HepG2 (cell line): Measurements from ENCODE around the gene C1orf35. TPM values are rescaled to one million over a fixed set of nuclear protein-coding genes. Genes with fewer than 3 reads are reported as not detected.

Source experiments
- ATAC-seq: fragments of 200-7000 bp; cut with Tn5 transposase; 3 replicates; pipeline ENCODE4 v1.9.1; 2020; ENCODE audit warnings: mild to moderate bottlenecking, moderate library complexity
- BruUV-seq: library from RNA; stranded (reverse); fragments of 400-500 nt; replicated peaks from 2 replicates; lab custom pipeline; 2021; lab: Mats Ljungman, UMichigan
- CTCF ChIA-PET: fragments of 300-600 bp; formaldehyde crosslinking; extraction: SDS; loops from one replicate; lab custom pipeline; 2021; ENCODE audit warnings: low total read pairs, inconsistent platforms, low intra/inter-chr PET ratio; lab: Yijun Ruan, JAX
- POLR2A ChIA-PET: fragments of 350-600 bp; sonication (Branson Sonifier 250); formaldehyde crosslinking; loops from one replicate; lab custom pipeline; 2020; ENCODE audit warnings: antibody characterized with exemption, inconsistent platforms; lab: Yijun Ruan, JAX
- DNase-seq: peaks from one replicate; pipeline ENCODE4 v3.0.0-alpha.2; 2015; ENCODE audit warnings: low spot score
- FAIRE-seq: peaks from 3 replicates; lab custom pipeline; 2011; peaks lifted over from hg19 to GRCh38; lab: Jason Lieb, UNC
- H2AFZ ChIP-seq: one replicate; pipeline ENCODE4 v1.6.1; 2011; ENCODE audit warnings: low read length, inconsistent platforms
- H3K27ac ChIP-seq: fragments of 300-600 bp; 3 replicates; pipeline ENCODE4 v1.8.0; 2011; ENCODE audit warnings: mixed run types, mild to moderate bottlenecking, mixed read lengths, low read length, inconsistent platforms; ENCODE audit not compliant: insufficient read depth; ENCODE audit errors: extremely low read length
- H3K27me3 ChIP-seq, 2 experiments: fragments of 200-600 bp in 1 of 2; 2 replicates in 1 of 2; 3 replicates in 1 of 2; pipeline versions ENCODE4 v1.6.0 to v1.8.0; 2011; ENCODE audit warnings: low read length in 2 of 2, mild to moderate bottlenecking in 2 of 2, moderate library complexity in 2 of 2, inconsistent platforms in 1 of 2; ENCODE audit not compliant: insufficient read depth in 2 of 2, control insufficient read depth in 1 of 2
- H3K36me3 ChIP-seq, 2 experiments: fragments of 200-600 bp in 1 of 2; replicated peaks in 1 of 2; 2 replicates in 1 of 2; 3 replicates in 1 of 2; pipeline versions ENCODE4 v1.5.1 to v1.8.0; 2011; ENCODE audit warnings: low read length in 2 of 2, inconsistent platforms in 1 of 2; ENCODE audit not compliant: insufficient read depth in 2 of 2, control insufficient read depth in 1 of 2
- H3K4me1 ChIP-seq: 2 replicates; pipeline ENCODE4 v1.5.1; 2012; ENCODE audit warnings: low read length, inconsistent platforms; ENCODE audit not compliant: insufficient read depth
- H3K4me2 ChIP-seq: 2 replicates; pipeline ENCODE4 v1.6.0; 2011; ENCODE audit warnings: low read depth, low read length, inconsistent platforms
- H3K4me3 ChIP-seq, 3 experiments: fragments of 200-600 bp in 1 of 3; sonication (generic), shearing (Covaris generic) in 1 of 3; replicated peaks in 1 of 3; 2 replicates each; pipeline ENCODE4 v1.5.1; 2011 to 2016; ENCODE audit warnings: low read length in 3 of 3, inconsistent platforms in 2 of 3, low read depth in 2 of 3, mild to moderate bottlenecking in 2 of 3, control low read depth in 1 of 3, mixed read lengths in 1 of 3; ENCODE audit not compliant: insufficient read depth in 1 of 3
- H3K79me2 ChIP-seq: one replicate; pipeline ENCODE4 v1.6.1; 2011; ENCODE audit warnings: low read length, inconsistent platforms; ENCODE audit not compliant: insufficient read depth
- H3K9ac ChIP-seq: 2 replicates; pipeline ENCODE4 v1.6.0; 2011; ENCODE audit warnings: mild to moderate bottlenecking, low read depth, low read length, inconsistent platforms; ENCODE audit not compliant: insufficient read depth
- H3K9me3 ChIP-seq: 2 replicates; pipeline ENCODE4 v1.5.1; 2012; ENCODE audit warnings: mild to moderate bottlenecking, low read length
- H4K20me1 ChIP-seq: 2 replicates; pipeline ENCODE4 v1.6.0; 2011; ENCODE audit warnings: inconsistent platforms, mild to moderate bottlenecking, low read length, moderate library complexity; ENCODE audit not compliant: insufficient read depth
- EHMT2 ChIP-seq: fragments of 200-600 bp; sonication (generic); IDR thresholded peaks from 2 replicates; pipeline ENCODE4 v1.7.0; 2017; ENCODE audit warnings: antibody characterized with exemption, low read depth, low read length, borderline replicate concordance
- KAT7 ChIP-seq: IDR thresholded peaks from 2 replicates; pipeline ENCODE4 v1.6.1; 2018; ENCODE audit warnings: borderline replicate concordance, missing compliant biosample characterization
- MBNL3 ChIP-seq: fragments of 250-450 bp; sonication (Bioruptor Pico); conservative IDR thresholded peaks from 2 replicates; pipeline ENCODE4 v1.8.0; 2022; ENCODE audit warnings: mild to moderate bottlenecking, inconsistent platforms
- ZNF225 ChIP-seq: sonication (generic); formaldehyde crosslinking; IDR thresholded peaks from 2 replicates; pipeline ENCODE4 v1.4.0; 2020; ENCODE audit warnings: mild to moderate bottlenecking, missing genetic modification reagents
- ZNF280D ChIP-seq: sonication (generic); formaldehyde crosslinking; IDR thresholded peaks from 2 replicates; pipeline ENCODE4 v1.5.1; 2020; ENCODE audit warnings: mild to moderate bottlenecking, missing genetic modification reagents
- ZNF30 ChIP-seq: sonication (generic); formaldehyde crosslinking; IDR thresholded peaks from 2 replicates; pipeline ENCODE4 v1.5.0; 2020; ENCODE audit warnings: mild to moderate bottlenecking, missing genetic modification reagents
- ZNF639 ChIP-seq: conservative IDR thresholded peaks from 2 replicates; pipeline ENCODE4 v1.6.1; 2018; ENCODE audit warnings: missing genetic modification reagents
- ZNF878 ChIP-seq: sonication (generic); formaldehyde crosslinking; IDR thresholded peaks from 2 replicates; pipeline ENCODE4 v1.8.1; 2023; ENCODE audit warnings: mild to moderate bottlenecking, missing genetic modification reagents, moderate library complexity
- WGBS: methylation state at CpG from one replicate; pipeline ENCODE4 v1.1.6; 2017; ENCODE audit warnings: low lambda C conversion rate; 5-methylcytosine and 5-hydroxymethylcytosine counted together
- in situ Hi-C: cut with HindIII; loops from 2 replicates; pipeline ENCODE4 v1.10.0; 2017; ENCODE audit warnings: low pct_unique_long_range_greater_than_20kb; ENCODE audit not compliant: extremely low pct_ligation_motif_present
- intact Hi-C: fragments of 100-400 bp; cut with micrococcal nuclease; formaldehyde crosslinking; loops from one replicate; pipeline ENCODE4 v1.10.0; 2022; ENCODE audit not compliant: unreplicated experiment
- polyA plus RNA-seq, 8 experiments: library from polyadenylated mRNA; depleted of rRNA in 3 of 8; stranded (reverse) in 7 of 8; unstranded in 1 of 8; fragments of >200 nt; fragmentation: Illumina TruSeq in 4 of 8; extraction: Trizol in 4 of 8; gene quantifications; 2 replicates each; pipeline versions ENCODE4 v1.2.1 to v1.2.3, GENCODE V29; 2011 to 2016; ENCODE audit warnings: low read depth in 4 of 8, missing spikeins in 1 of 8, mixed read lengths in 1 of 8; ENCODE audit not compliant: insufficient read depth in 1 of 8
- total RNA-seq, 5 experiments: library from RNA; depleted of rRNA; stranded (reverse); fragments of >200 nt; fragmentation: Illumina TruSeq; extraction: Trizol; gene quantifications; 2 replicates each; pipeline ENCODE4 v1.2.3, GENCODE V29; 2016; ENCODE audit warnings: low read depth in 1 of 5
- TF ChIP-seq, protein P1 (sequence below): sonication (generic); formaldehyde crosslinking; IDR thresholded peaks from 2 replicates; pipeline ENCODE4 v1.4.0; 2020; ENCODE audit warnings: missing genetic modification reagents
- TF ChIP-seq, protein P2 (sequence below): sonication (generic); formaldehyde crosslinking; IDR thresholded peaks from 2 replicates; pipeline ENCODE4 v1.4.0; 2020; ENCODE audit warnings: mild to moderate bottlenecking, missing genetic modification reagents

The C1orf35 gene
- total and polyA plus RNA-seq, 2 of the 13 experiments (the other 11 are each of a cell fraction or from before 2014, with no cell fraction given), result 8.1 to 19.3 TPM

GRCh38 chr1:228148196-228148861, 45.2 kb upstream of the C1orf35 start (continued):
- no peak for TF ChIP-seq KAT7 (CRISPR knock-in tag)

- FAIRE-seq, result no peak
- BruUV-seq, result no TSS peak
- peaks cover 4 to 17% of the 10 kb centered on the region in 2 experiments; a peak in 4 of 5 replicates for H3K36me3 ChIP-seq
- H3K4me3 ChIP-seq, result no peak overlapping the region
- POLR2A ChIA-PET, result interaction anchor here (7.9 kb wide), 1 partner anchor 18 kb away, joined by 72 read pairs; the partner anchor contains the start of gene IBA57
- CTCF ChIA-PET, result no interaction called here
- H2AFZ ChIP-seq, result no peak overlapping the region
- H3K27me3 ChIP-seq, result no peaks in the 10 kb centered on the region
- no peak overlapping the region for H3K27ac ChIP-seq
- no peak overlapping the region for H3K4me2 ChIP-seq
- H3K9me3 ChIP-seq, result no peaks in the 10 kb centered on the region
- no peak overlapping the region for H3K9ac ChIP-seq
- peaks cover 55% of the 10 kb centered on the region for H3K4me1 ChIP-seq
- H3K79me2 ChIP-seq, result peaks cover 40% of the 10 kb centered on the region
- intact Hi-C loops (no loop called here), in situ Hi-C loops (no loop called here)
- ATAC-seq, result no peak
- peaks cover 23% of the 10 kb centered on the region; the same call in 1 of the 2 replicates for H4K20me1 ChIP-seq
- 100% methylated on average over 3 of the region's 4 CpGs for WGBS
- DNase-seq, result no peak
- TF ChIP-seq, protein P1, sequence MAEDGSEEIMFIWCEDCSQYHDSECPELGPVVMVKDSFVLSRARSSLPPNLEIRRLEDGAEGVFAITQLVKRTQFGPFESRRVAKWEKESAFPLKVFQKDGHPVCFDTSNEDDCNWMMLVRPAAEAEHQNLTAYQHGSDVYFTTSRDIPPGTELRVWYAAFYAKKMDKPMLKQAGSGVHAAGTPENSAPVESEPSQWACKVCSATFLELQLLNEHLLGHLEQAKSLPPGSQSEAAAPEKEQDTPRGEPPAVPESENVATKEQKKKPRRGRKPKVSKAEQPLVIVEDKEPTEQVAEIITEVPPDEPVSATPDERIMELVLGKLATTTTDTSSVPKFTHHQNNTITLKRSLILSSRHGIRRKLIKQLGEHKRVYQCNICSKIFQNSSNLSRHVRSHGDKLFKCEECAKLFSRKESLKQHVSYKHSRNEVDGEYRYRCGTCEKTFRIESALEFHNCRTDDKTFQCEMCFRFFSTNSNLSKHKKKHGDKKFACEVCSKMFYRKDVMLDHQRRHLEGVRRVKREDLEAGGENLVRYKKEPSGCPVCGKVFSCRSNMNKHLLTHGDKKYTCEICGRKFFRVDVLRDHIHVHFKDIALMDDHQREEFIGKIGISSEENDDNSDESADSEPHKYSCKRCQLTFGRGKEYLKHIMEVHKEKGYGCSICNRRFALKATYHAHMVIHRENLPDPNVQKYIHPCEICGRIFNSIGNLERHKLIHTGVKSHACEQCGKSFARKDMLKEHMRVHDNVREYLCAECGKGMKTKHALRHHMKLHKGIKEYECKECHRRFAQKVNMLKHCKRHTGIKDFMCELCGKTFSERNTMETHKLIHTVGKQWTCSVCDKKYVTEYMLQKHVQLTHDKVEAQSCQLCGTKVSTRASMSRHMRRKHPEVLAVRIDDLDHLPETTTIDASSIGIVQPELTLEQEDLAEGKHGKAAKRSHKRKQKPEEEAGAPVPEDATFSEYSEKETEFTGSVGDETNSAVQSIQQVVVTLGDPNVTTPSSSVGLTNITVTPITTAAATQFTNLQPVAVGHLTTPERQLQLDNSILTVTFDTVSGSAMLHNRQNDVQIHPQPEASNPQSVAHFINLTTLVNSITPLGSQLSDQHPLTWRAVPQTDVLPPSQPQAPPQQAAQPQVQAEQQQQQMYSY (CRISPR knock-in tag), result no peak
- TF ChIP-seq ZNF280D (CRISPR knock-in tag) (no peak), ZNF30 (CRISPR knock-in tag) (no peak), ZNF639 (CRISPR knock-in tag) (no peak), ZNF878 (CRISPR knock-in tag) (no peak), ZNF225 (CRISPR knock-in tag) (no peak), MBNL3 (CRISPR knock-in tag) (no peak), EHMT2 (no peak)
- TF ChIP-seq, protein P2, sequence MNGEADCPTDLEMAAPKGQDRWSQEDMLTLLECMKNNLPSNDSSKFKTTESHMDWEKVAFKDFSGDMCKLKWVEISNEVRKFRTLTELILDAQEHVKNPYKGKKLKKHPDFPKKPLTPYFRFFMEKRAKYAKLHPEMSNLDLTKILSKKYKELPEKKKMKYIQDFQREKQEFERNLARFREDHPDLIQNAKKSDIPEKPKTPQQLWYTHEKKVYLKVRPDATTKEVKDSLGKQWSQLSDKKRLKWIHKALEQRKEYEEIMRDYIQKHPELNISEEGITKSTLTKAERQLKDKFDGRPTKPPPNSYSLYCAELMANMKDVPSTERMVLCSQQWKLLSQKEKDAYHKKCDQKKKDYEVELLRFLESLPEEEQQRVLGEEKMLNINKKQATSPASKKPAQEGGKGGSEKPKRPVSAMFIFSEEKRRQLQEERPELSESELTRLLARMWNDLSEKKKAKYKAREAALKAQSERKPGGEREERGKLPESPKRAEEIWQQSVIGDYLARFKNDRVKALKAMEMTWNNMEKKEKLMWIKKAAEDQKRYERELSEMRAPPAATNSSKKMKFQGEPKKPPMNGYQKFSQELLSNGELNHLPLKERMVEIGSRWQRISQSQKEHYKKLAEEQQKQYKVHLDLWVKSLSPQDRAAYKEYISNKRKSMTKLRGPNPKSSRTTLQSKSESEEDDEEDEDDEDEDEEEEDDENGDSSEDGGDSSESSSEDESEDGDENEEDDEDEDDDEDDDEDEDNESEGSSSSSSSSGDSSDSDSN (CRISPR knock-in tag), result no peak
These were observed 44.6 kb upstream of the C1orf35 start for GRCh38 chr1:228147768-228148167.
